SU-DHL-6 (cell line): ENCODE measurements around the gene PIM1.

Source experiments
- CTCF ChIP-seq: fragments of 200-600 bp; sonication (generic); IDR thresholded peaks from one replicate; pipeline ENCODE4 v1.5.1; 2017; ENCODE audit warnings: antibody characterized with exemption, mild to moderate bottlenecking, low read length, moderate library complexity; ENCODE audit not compliant: insufficient read depth, poor library complexity, severe bottlenecking
- EZH2phosphoT487 ChIP-seq: fragments of 200-600 bp; sonication (generic), shearing (Covaris generic); conservative IDR thresholded peaks from 2 replicates; pipeline ENCODE4 v1.6.1; 2018; ENCODE audit warnings: mild to moderate bottlenecking, antibody characterized with exemption, low read length, moderate library complexity, mixed read lengths

GRCh38 chr6:37137201-37138090, 32.5 kb upstream of the PIM1 start:
- TF ChIP-seq CTCF (no peak), EZH2phosphoT487 (no peak)
